Mononuclear cell (primary cell): Measurements from ENCODE around the gene MXRA8. TPM values are rescaled to one million over a fixed set of nuclear protein-coding genes. Genes with fewer than 3 reads are reported as not detected.
A peak's percentile ranks its signal among the peaks of the same experiment; 100 is the strongest.
"Not testable (repeated sequence)": the region's sequence is repeated elsewhere in the genome, so short reads cannot be mapped to it uniquely, and the experiment has no call there.

Experiments used
- H3K27me3 ChIP-seq: 2 replicates; pipeline ENCODE4 v1.6.0; 2011; ENCODE audit warnings: low read length, control low read depth; ENCODE audit not compliant: insufficient read depth
- H3K4me1 ChIP-seq: 2 replicates; pipeline ENCODE4 v1.5.1; 2011; ENCODE audit warnings: mild to moderate bottlenecking, low read length, control low read depth; ENCODE audit not compliant: insufficient read depth
- H3K4me3 ChIP-seq: 2 replicates; pipeline ENCODE4 v1.5.1; 2011; ENCODE audit warnings: mild to moderate bottlenecking, low read length, moderate library complexity
- H3K9me3 ChIP-seq: 2 replicates; pipeline ENCODE4 v1.5.1; 2011; ENCODE audit warnings: low read depth, mild to moderate bottlenecking, control low read depth, low read length
- total RNA-seq: library from RNA; depleted of rRNA; stranded (reverse); fragments of >200 nt; gene quantifications from one replicate; pipeline ENCODE4 v1.2.3, GENCODE V29; 2012

Gene MXRA8
- total RNA-seq, 1 donor, result 1.6 TPM

GRCh38 chr1:1376551-1377226 is 18.3 kb upstream of the MXRA8 start:
- H3K4me1 ChIP-seq, result peaks cover 33% of the 10 kb centered on the region
- no peak overlapping the region for H3K4me3 ChIP-seq
- H3K9me3 ChIP-seq, result no peaks in the 10 kb centered on the region
- H3K27me3 ChIP-seq, result no peaks in the 10 kb centered on the region

- peak within 1 kb of the TSS; percentile 88 for H3K4me3 ChIP-seq
- no peaks in the 10 kb centered on the region for H3K27me3 ChIP-seq
- H3K4me1 ChIP-seq, result peaks cover 46% of the 10 kb centered on the region
- H3K9me3 ChIP-seq, result no peaks in the 10 kb centered on the region
Observed at GRCh38 chr1:1374929-1375662, 16.7 kb upstream of the MXRA8 start, which contains the start of gene AURKAIP1. AURKAIP1 (minus strand) TSS chr1:1375207; CDS start chr1:1374756, 451 bp downstream.

GRCh38 chr1:1374589-1374928 is 16.2 kb upstream of the MXRA8 start:
- Histone ChIP-seq H3K4me1 (peaks cover 46% of the 10 kb centered on the region), H3K9me3 (no peaks in the 10 kb centered on the region), H3K4me3 (peak overlapping the region; percentile 88), H3K27me3 (no peaks in the 10 kb centered on the region)

- Histone ChIP-seq H3K27me3 (no peaks in the 10 kb centered on the region), H3K9me3 (no peaks in the 10 kb centered on the region), H3K4me1 (peaks cover 46% of the 10 kb centered on the region), H3K4me3 (peak overlapping the region; percentile 88)
Observed at GRCh38 chr1:1373815-1374588, 15.6 kb upstream of the MXRA8 start.

GRCh38 chr1:1373051-1373814 is 14.9 kb upstream of the MXRA8 start:
- Histone ChIP-seq H3K4me1 (peaks cover 46% of the 10 kb centered on the region), H3K4me3 (no peak overlapping the region), H3K9me3 (no peaks in the 10 kb centered on the region), H3K27me3 (no peaks in the 10 kb centered on the region)

GRCh38 chr1:1371746-1372711 is 13.7 kb upstream of the MXRA8 start:
- no peaks in the 10 kb centered on the region for H3K27me3 ChIP-seq
- no peaks in the 10 kb centered on the region for H3K9me3 ChIP-seq
- H3K4me3 ChIP-seq, result no peak overlapping the region
- H3K4me1 ChIP-seq, result peaks cover 46% of the 10 kb centered on the region

GRCh38 chr1:1371364-1371745 is 13.0 kb upstream of the MXRA8 start:
- no peaks in the 10 kb centered on the region for H3K27me3 ChIP-seq
- no peaks in the 10 kb centered on the region for H3K9me3 ChIP-seq
- peaks cover 45% of the 10 kb centered on the region for H3K4me1 ChIP-seq
- H3K4me3 ChIP-seq, result no peak overlapping the region

- Histone ChIP-seq H3K4me1 (peaks cover 40% of the 10 kb centered on the region), H3K9me3 (no peaks in the 10 kb centered on the region), H3K27me3 (no peaks in the 10 kb centered on the region), H3K4me3 (no peak overlapping the region)
Observed at GRCh38 chr1:1370771-1371300, 12.5 kb upstream of the MXRA8 start.

GRCh38 chr1:1370094-1370493 is 11.7 kb upstream of the MXRA8 start:
- peaks cover 38% of the 10 kb centered on the region for H3K4me1 ChIP-seq
- H3K9me3 ChIP-seq, H3K27me3 ChIP-seq, H3K4me3 ChIP-seq: not testable (repeated sequence)

GRCh38 chr1:1367315-1367714 is 9.0 kb upstream of the MXRA8 start:
- Histone ChIP-seq H3K4me3 (no peak overlapping the region), H3K27me3 (no peaks in the 10 kb centered on the region), H3K4me1 (peaks cover 19% of the 10 kb centered on the region), H3K9me3 (no peaks in the 10 kb centered on the region)

GRCh38 chr1:1366699-1367066 is 8.3 kb upstream of the MXRA8 start:
- Histone ChIP-seq H3K27me3 (no peaks in the 10 kb centered on the region), H3K9me3 (no peaks in the 10 kb centered on the region), H3K4me3 (no peak overlapping the region), H3K4me1 (peaks cover 12% of the 10 kb centered on the region)

- Histone ChIP-seq H3K4me1 (peaks cover 7% of the 10 kb centered on the region), H3K4me3 (no peak overlapping the region), H3K27me3 (no peaks in the 10 kb centered on the region), H3K9me3 (no peaks in the 10 kb centered on the region)
Observed at GRCh38 chr1:1365875-1366698, 7.7 kb upstream of the MXRA8 start.

GRCh38 chr1:1364266-1364665 is 5.9 kb upstream of the MXRA8 start:
- H3K9me3 ChIP-seq, result no peaks in the 10 kb centered on the region
- H3K27me3 ChIP-seq, result no peaks in the 10 kb centered on the region
- H3K4me1 ChIP-seq, result no peaks in the 10 kb centered on the region
- H3K4me3 ChIP-seq, result no peak overlapping the region
